Stomach (tissue), 9 donors: Measurements from ENCODE around the gene LY86. TPM values are rescaled to one million over a fixed set of nuclear protein-coding genes. Genes with fewer than 3 reads are reported as not detected.

Source experiments
- DNase-seq, 2 donors: peaks; one replicate each; pipeline versions ENCODE4 v3.0.0 to v3.0.0-alpha.2; 2013 to 2019
- H3K27ac ChIP-seq, 5 donors: fragments of 200-600 bp in 4 of 5; sonication (generic) in 4 of 5; one replicate each; pipeline ENCODE4 v1.5.1; 2013 to 2019; ENCODE audit warnings: mild to moderate bottlenecking in 1 of 5, moderate library complexity in 1 of 5
- H3K27me3 ChIP-seq, 3 donors: fragments of 200-600 bp; sonication (generic); one replicate each; pipeline ENCODE4 v1.5.1; 2017 to 2019; ENCODE audit warnings: mixed run types in 1 of 3
- H3K36me3 ChIP-seq, 4 donors: fragments of 200-600 bp; sonication (generic); 1 replicate in 3 of 4; 2 replicates in 1 of 4; pipeline ENCODE4 v1.5.1; 2016 to 2019
- H3K4me1 ChIP-seq, 4 donors: fragments of 200-600 bp; sonication (generic); one replicate each; pipeline ENCODE4 v1.5.1; 2016 to 2019
- H3K4me3 ChIP-seq, 4 donors: fragments of 200-600 bp; sonication (generic) in 3 of 4; one replicate each; pipeline ENCODE4 v1.5.1; 2016 to 2019; ENCODE audit warnings: mild to moderate bottlenecking in 1 of 4
- H3K9me3 ChIP-seq, 4 donors: fragments of 200-600 bp; sonication (generic); one replicate each; pipeline ENCODE4 v1.5.1; 2016 to 2019
- EP300 ChIP-seq: sonication (generic); formaldehyde crosslinking; IDR thresholded peaks from one replicate; pipeline ENCODE4 v1.6.1; 2017; ENCODE audit warnings: antibody characterized with exemption
- POLR2A ChIP-seq, 4 donors: fragments of 450-650 bp; IDR thresholded peaks; one replicate each; pipeline ENCODE4 v1.6.1; 2016; ENCODE audit warnings: antibody characterized with exemption in 4 of 4, control low read depth in 2 of 4, mild to moderate bottlenecking in 1 of 4, moderate library complexity in 1 of 4
- POLR2AphosphoS5 ChIP-seq, 3 donors: sonication (generic); formaldehyde crosslinking; IDR thresholded peaks; one replicate each; pipeline ENCODE4 v1.6.1; 2016; ENCODE audit warnings: antibody characterized with exemption in 3 of 3
- WGBS, 5 donors: extraction: QIAGEN DNeasy Blood & Tissue Kit in 3 of 5; methylation state at CpG; one replicate each; pipeline versions ENCODE4 v1.1.5 to v1.1.7; 2013 to 2018; 5-methylcytosine and 5-hydroxymethylcytosine counted together
- intact Hi-C: fragments of 100-400 bp; cut with DNase I; formaldehyde crosslinking; loops from one replicate; pipeline ENCODE4 v1.15.1; 2023; ENCODE audit warnings: low total_unique reads
- polyA plus RNA-seq, 3 donors: library from polyadenylated mRNA; stranded (reverse); fragments of 200-250 nt; gene quantifications; one replicate each; pipeline ENCODE4 v1.2.3, GENCODE V29; 2013
- total RNA-seq, 5 donors: library from RNA; depleted of rRNA; stranded (reverse); fragments of >200 nt; gene quantifications; one replicate each; pipeline versions ENCODE4 v1.1.0 to v1.2.3, GENCODE V29; 2014 to 2016
- TF ChIP-seq, protein P1 (sequence below), 7 experiments: fragments of 450-650 bp in 4 of 7; fragments of 200-600 bp in 3 of 7; sonication (generic) in 3 of 7; IDR thresholded peaks; one replicate each; pipeline ENCODE4 v1.5.1; 2016 to 2019; ENCODE audit warnings: antibody characterized with exemption in 7 of 7, control low read depth in 2 of 7, mild to moderate bottlenecking in 1 of 7
- donor health status: healthy with polysubstance abuse.
- donor health status: Bipolar disorder and iron deficiency.
- donor health status: healthy.

Gene LY86
- total and polyA plus RNA-seq, 8 donors = 2.4 to 3.6 (median 2.7) TPM; not detected in 3

- no peaks in the 10 kb centered on the region for H3K27me3 ChIP-seq
- WGBS, 5 donors = 61 to 73% (median 69%) methylated on average over 9 of the region's 9 CpGs
- DNase-seq = no peak
- TF ChIP-seq POLR2A (IDR thresholded peaks at IDR 0.05) (no peak), POLR2AphosphoS5 (IDR thresholded peaks at IDR 0.05) (no peak), EP300 (no peak)
- TF ChIP-seq, protein P1, sequence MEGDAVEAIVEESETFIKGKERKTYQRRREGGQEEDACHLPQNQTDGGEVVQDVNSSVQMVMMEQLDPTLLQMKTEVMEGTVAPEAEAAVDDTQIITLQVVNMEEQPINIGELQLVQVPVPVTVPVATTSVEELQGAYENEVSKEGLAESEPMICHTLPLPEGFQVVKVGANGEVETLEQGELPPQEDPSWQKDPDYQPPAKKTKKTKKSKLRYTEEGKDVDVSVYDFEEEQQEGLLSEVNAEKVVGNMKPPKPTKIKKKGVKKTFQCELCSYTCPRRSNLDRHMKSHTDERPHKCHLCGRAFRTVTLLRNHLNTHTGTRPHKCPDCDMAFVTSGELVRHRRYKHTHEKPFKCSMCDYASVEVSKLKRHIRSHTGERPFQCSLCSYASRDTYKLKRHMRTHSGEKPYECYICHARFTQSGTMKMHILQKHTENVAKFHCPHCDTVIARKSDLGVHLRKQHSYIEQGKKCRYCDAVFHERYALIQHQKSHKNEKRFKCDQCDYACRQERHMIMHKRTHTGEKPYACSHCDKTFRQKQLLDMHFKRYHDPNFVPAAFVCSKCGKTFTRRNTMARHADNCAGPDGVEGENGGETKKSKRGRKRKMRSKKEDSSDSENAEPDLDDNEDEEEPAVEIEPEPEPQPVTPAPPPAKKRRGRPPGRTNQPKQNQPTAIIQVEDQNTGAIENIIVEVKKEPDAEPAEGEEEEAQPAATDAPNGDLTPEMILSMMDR (IDR thresholded peaks at IDR 0.05) = no peak
- intact Hi-C loops = no loop called here
- no peaks in the 10 kb centered on the region for H3K36me3 ChIP-seq
- H3K9me3 ChIP-seq = no peaks in the 10 kb centered on the region
- H3K27ac ChIP-seq = no peak overlapping the region
- peaks cover 0 to 10% (median 3%) of the 10 kb centered on the region in 4 donors for H3K4me1 ChIP-seq
- no peak overlapping the region for H3K4me3 ChIP-seq
Observed at GRCh38 chr6:6620766-6621425, 32.4 kb downstream of the LY86 start.

GRCh38 chr6:6622501-6622900, 34.0 kb downstream of the LY86 start:
- H3K4me1 ChIP-seq = peaks cover 0 to 10% (median 3%) of the 10 kb centered on the region in 4 donors
- H3K27ac ChIP-seq = no peak overlapping the region
- TF ChIP-seq, protein P1 (IDR thresholded peaks at IDR 0.05) = no peak
- TF ChIP-seq EP300 (no peak), POLR2A (IDR thresholded peaks at IDR 0.05) (no peak), POLR2AphosphoS5 (IDR thresholded peaks at IDR 0.05) (no peak)
- no peaks in the 10 kb centered on the region for H3K36me3 ChIP-seq
- intact Hi-C loops = no loop called here
- H3K27me3 ChIP-seq = no peaks in the 10 kb centered on the region
- no peak for DNase-seq
- WGBS, 5 donors = 89 to 97% (median 93%) methylated on average over 1 of the region's 1 CpG
- no peak overlapping the region for H3K4me3 ChIP-seq
- no peaks in the 10 kb centered on the region for H3K9me3 ChIP-seq

GRCh38 chr6:6623553-6623952, 35.0 kb downstream of the LY86 start:
- Histone ChIP-seq H3K27ac (peak overlapping the region in 1 of 5 donors; percentile 48), H3K36me3 (no peaks in the 10 kb centered on the region), H3K4me1 (peaks cover 0 to 10% (median 3%) of the 10 kb centered on the region in 4 donors), H3K9me3 (no peaks in the 10 kb centered on the region), H3K4me3 (no peak overlapping the region), H3K27me3 (no peaks in the 10 kb centered on the region)
- intact Hi-C loops = no loop called here
- 11 to 40% (median 22%) methylated on average over 1 of the region's 1 CpG for WGBS, 5 donors
- TF ChIP-seq, protein P1 (IDR thresholded peaks at IDR 0.05) = no peak
- TF ChIP-seq EP300 = no peak
- no peak for TF ChIP-seq POLR2A (IDR thresholded peaks at IDR 0.05)
- TF ChIP-seq POLR2AphosphoS5 (IDR thresholded peaks at IDR 0.05) = no peak
- no peak for DNase-seq

DNA sequence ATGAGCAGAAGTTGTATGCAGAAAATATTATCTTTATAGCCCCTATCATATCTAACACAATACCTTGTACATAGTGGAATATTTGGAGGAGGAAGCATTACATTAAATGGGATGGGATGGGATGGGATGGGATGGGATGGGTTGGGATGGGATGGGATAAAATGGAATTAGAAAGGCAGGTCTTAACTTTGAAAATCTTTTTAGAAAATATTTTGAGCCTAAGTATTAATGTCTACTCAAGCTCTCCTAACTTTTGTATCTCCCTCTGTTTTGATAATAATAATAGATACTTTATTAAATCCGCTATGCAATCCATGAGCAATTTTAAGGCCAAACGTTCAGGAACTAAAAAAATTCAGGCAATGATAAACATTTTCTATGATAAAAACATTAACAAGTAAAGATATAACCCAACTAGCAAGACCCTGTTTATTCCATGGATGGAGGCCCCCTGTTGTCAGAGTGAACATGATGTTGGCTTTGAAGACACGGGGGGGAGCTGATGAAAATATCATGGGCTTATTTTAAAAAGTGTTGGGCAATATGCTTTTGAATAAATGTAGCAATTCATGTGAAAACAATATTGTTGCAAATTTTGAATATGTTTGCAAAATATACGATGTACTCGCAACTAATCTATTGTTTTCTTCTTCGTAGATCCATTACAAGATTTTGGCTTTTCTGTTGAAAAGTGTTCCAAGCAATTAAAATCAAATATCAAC, 35.9 kb downstream of the LY86 start:
- H3K4me3 ChIP-seq = no peak overlapping the region
- no peaks in the 10 kb centered on the region for H3K9me3 ChIP-seq
- no peaks in the 10 kb centered on the region for H3K27me3 ChIP-seq
- 83 to 89% (median 89%) methylated on average over 6 of the region's 6 CpGs for WGBS, 5 donors
- H3K4me1 ChIP-seq = peaks cover 0 to 10% (median under 1%) of the 10 kb centered on the region in 4 donors
- intact Hi-C loops = no loop called here
- no peak overlapping the region for H3K27ac ChIP-seq
- TF ChIP-seq POLR2AphosphoS5 (IDR thresholded peaks at IDR 0.05) = no peak
- TF ChIP-seq, protein P1 (IDR thresholded peaks at IDR 0.05) = no peak
- TF ChIP-seq POLR2A (IDR thresholded peaks at IDR 0.05) = no peak
- no peak for TF ChIP-seq EP300
- no peaks in the 10 kb centered on the region for H3K36me3 ChIP-seq
- no peak for DNase-seq
